ENCODE data around the gene ZRANB2.

The ZRANB2 gene

DNA sequence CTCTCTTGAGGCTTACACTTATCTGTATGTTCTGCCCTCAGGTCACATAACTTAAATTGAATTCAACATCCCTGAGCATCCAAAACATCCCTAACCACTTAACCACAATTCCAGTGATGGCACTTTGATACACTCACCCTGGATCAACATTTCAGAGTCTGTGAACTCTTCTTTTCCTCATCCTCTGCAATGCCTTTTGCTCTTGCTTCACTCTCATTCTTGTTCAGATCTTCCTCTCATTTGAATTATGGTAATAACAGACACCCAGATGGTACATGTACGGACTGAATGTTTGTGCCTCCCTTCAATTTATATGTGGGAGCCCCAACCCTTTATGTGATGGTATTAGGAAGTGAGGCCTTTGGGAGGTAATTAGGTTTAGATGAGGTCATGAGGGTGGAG lies 66.7 kb downstream of the ZRANB2 start:
- TF ChIP-seq ZNF274 (IDR thresholded peaks at IDR 0.05; ENCODE audit: low read depth, low read length) (no peak), SUZ12 (IDR thresholded peaks at IDR 0.05; ENCODE audit: extremely low read depth, insufficient read depth, insufficient read length) (no peak), YY1 (IDR thresholded peaks at IDR 0.05; ENCODE audit: insufficient read depth, insufficient read length) (no peak)
- Histone ChIP-seq H3K4me1 (ENCODE audit: insufficient read depth, insufficient read length) (no peaks in the 10 kb centered on the region), H3K9ac (ENCODE audit: insufficient read length, low read depth) (no peak overlapping the region), H3K9me3 (ENCODE audit: insufficient read depth, low read length) (no peaks in the 10 kb centered on the region), H3K4me3 (ENCODE audit: insufficient read length, low read depth) (no peak overlapping the region), H3K36me3 (ENCODE audit: insufficient read depth, insufficient read length, low read length) (no peaks in the 10 kb centered on the region), H3K27me3 (ENCODE audit: insufficient read depth, insufficient read length) (no peaks in the 10 kb centered on the region)
- no peak for DNase-seq (ENCODE audit: low read depth, low spot score)

Measured in NT2/D1 (cell line).